K562 (cell line): Measurements from ENCODE around the gene NDUFV3. TPM values are rescaled to one million over a fixed set of nuclear protein-coding genes. Genes with fewer than 3 reads are reported as not detected.
"Not testable (repeated sequence)": the region's sequence is repeated elsewhere in the genome, so short reads cannot be mapped to it uniquely, and the experiment has no call there.

ENCODE experiments used
- ATAC-seq: fragments of 200-7000 bp; cut with Tn5 transposase; 3 replicates; pipeline ENCODE4 v1.9.1; 2020; ENCODE audit warnings: moderate library complexity
- BruUV-seq: library from RNA; stranded (reverse); fragments of 400-500 nt; replicated peaks from 2 replicates; lab custom pipeline; 2021; lab: Mats Ljungman, UMichigan
- CTCF ChIA-PET: fragments of 300-600 bp; formaldehyde crosslinking; extraction: SDS; loops from one replicate; lab custom pipeline; 2021; ENCODE audit warnings: low intra/inter-chr PET ratio; lab: Yijun Ruan, JAX
- POLR2A ChIA-PET: fragments of 300-600, 350-650 bp; sonication (Branson Sonifier 250); formaldehyde crosslinking; extraction: SDS; loops from one replicate; lab custom pipeline; 2021; ENCODE audit warnings: antibody characterized with exemption, inconsistent platforms; lab: Yijun Ruan, JAX
- DNase-seq, 4 experiments: peaks; one replicate each; pipeline versions ENCODE4 v3.0.0 to v3.0.0-alpha.2; 2011 to 2018; ENCODE audit warnings: low spot score in 3 of 4, mixed read lengths in 3 of 4; ENCODE audit errors: extremely low read depth in 1 of 4
- FAIRE-seq: peaks from 2 replicates; lab custom pipeline; 2011; peaks lifted over from hg19 to GRCh38; lab: Jason Lieb, UNC
- H2AFZ ChIP-seq: 2 replicates; pipeline ENCODE4 v1.6.0; 2011; ENCODE audit warnings: low read depth, low read length, control low read depth, inconsistent platforms
- H3K27ac ChIP-seq: fragments of 200-600 bp; 3 replicates; pipeline ENCODE4 v1.8.0; 2011; ENCODE audit warnings: low read depth, mild to moderate bottlenecking, control low read depth, inconsistent platforms, low read length, moderate library complexity, mixed read lengths; ENCODE audit errors: extremely low read depth
- H3K27me3 ChIP-seq, 2 experiments: fragments of 300-600 bp in 1 of 2; 2 replicates in 1 of 2; 3 replicates in 1 of 2; pipeline versions ENCODE4 v1.6.0 to v1.8.0; 2011; ENCODE audit warnings: inconsistent platforms in 2 of 2, low read length in 2 of 2, mild to moderate bottlenecking in 1 of 2, mixed read lengths in 1 of 2, moderate library complexity in 1 of 2; ENCODE audit not compliant: control insufficient read depth in 2 of 2, insufficient read depth in 2 of 2
- H3K36me3 ChIP-seq: fragments of 300-600 bp; 3 replicates; pipeline ENCODE4 v1.8.0; 2011; ENCODE audit warnings: mild to moderate bottlenecking, low read length, inconsistent platforms; ENCODE audit not compliant: control insufficient read depth, insufficient read depth
- H3K4me1 ChIP-seq, 2 experiments: fragments of 200-600 bp in 1 of 2; replicated peaks in 1 of 2; 2 replicates in 1 of 2; 3 replicates in 1 of 2; pipeline versions ENCODE4 v1.5.1 to v1.8.0; 2011; ENCODE audit warnings: inconsistent platforms in 2 of 2, low read length in 2 of 2, mild to moderate bottlenecking in 1 of 2, mixed read lengths in 1 of 2, moderate library complexity in 1 of 2; ENCODE audit not compliant: control insufficient read depth in 2 of 2, insufficient read depth in 2 of 2
- H3K4me2 ChIP-seq: 2 replicates; pipeline ENCODE4 v1.6.1; 2011; ENCODE audit warnings: low read length, control low read depth, inconsistent platforms, mixed read lengths; ENCODE audit not compliant: insufficient read depth
- H3K4me3 ChIP-seq: fragments of 200-600 bp; sonication (generic), shearing (Covaris generic); 2 replicates; pipeline ENCODE4 v1.5.1; 2016; ENCODE audit warnings: control low read depth, inconsistent platforms
- H3K79me2 ChIP-seq: fragments of 200-600 bp; 3 replicates; pipeline ENCODE4 v1.8.0; 2011; ENCODE audit warnings: low read length, inconsistent platforms; ENCODE audit not compliant: control insufficient read depth, insufficient read depth
- H3K9ac ChIP-seq, 2 experiments: 2 replicates each; pipeline versions ENCODE4 v1.6.0 to v1.6.1; 2011; ENCODE audit warnings: low read depth in 2 of 2, low read length in 2 of 2, control low read depth in 1 of 2, inconsistent platforms in 1 of 2, mild to moderate bottlenecking in 1 of 2, mixed read lengths in 1 of 2; ENCODE audit not compliant: insufficient read depth in 1 of 2
- H3K9me1 ChIP-seq: one replicate; pipeline ENCODE4 v1.6.0; 2011; ENCODE audit warnings: inconsistent platforms, mild to moderate bottlenecking, low read length, moderate library complexity; ENCODE audit not compliant: control insufficient read depth, insufficient read depth
- H3K9me3 ChIP-seq: replicated peaks from 2 replicates; pipeline ENCODE4 v1.5.1; 2011; ENCODE audit warnings: low read depth, low read length, inconsistent platforms; ENCODE audit not compliant: control insufficient read depth, insufficient read depth
- H4K20me1 ChIP-seq: replicated peaks from 2 replicates; pipeline ENCODE4 v1.6.1; 2011; ENCODE audit warnings: low read length, inconsistent platforms, mixed read lengths; ENCODE audit not compliant: control insufficient read depth, insufficient read depth
- CEBPB ChIP-seq: fragments of 450-650 bp; IDR thresholded peaks from 2 replicates; pipeline ENCODE4 v1.6.1; 2016; ENCODE audit warnings: missing genetic modification characterization, missing compliant biosample characterization
- MED1 ChIP-seq: sonication (generic); formaldehyde crosslinking; IDR thresholded peaks from 2 replicates; pipeline ENCODE4 v1.8.1; 2023; ENCODE audit warnings: missing genetic modification reagents, borderline replicate concordance
- WGBS: fragments of 100-300 bp; shearing (Covaris generic); methylation state at CpG from one replicate; pipeline ENCODE4 v1.1.6; 2016; ENCODE audit warnings: low coverage, mixed read lengths; ENCODE audit not compliant: insufficient coverage; ENCODE audit errors: missing lambda C conversion rate; 5-methylcytosine and 5-hydroxymethylcytosine counted together
- in situ Hi-C: fragments of 300-500 bp; cut with MboI; formaldehyde crosslinking; loops from 4 replicates; pipeline ENCODE4 v1.15.0; 2018; ENCODE audit warnings: inconsistent platforms, mixed read lengths
- intact Hi-C: fragments of 100-400 bp; cut with micrococcal nuclease; formaldehyde crosslinking; loops from 2 replicates; pipeline ENCODE4 v1.14.2; 2022
- polyA plus RNA-seq, 8 experiments: library from polyadenylated mRNA; depleted of rRNA in 4 of 8; stranded (reverse) in 5 of 8; unstranded in 3 of 8; fragments of >200 nt; fragmentation: Nextera tagmentation in 2 of 8; fragmentation: Illumina TruSeq in 1 of 8; extraction: Ambion mirVana in 2 of 8; extraction: Trizol in 1 of 8; gene quantifications; 2 replicates each; pipeline versions ENCODE4 v1.2.1 to v1.2.3, GENCODE V29; 2011 to 2014; ENCODE audit warnings: inconsistent platforms in 1 of 8, missing spikeins in 1 of 8
- total RNA-seq, 7 experiments: library from RNA; depleted of rRNA in 6 of 7; stranded (reverse); fragments of >200 nt in 6 of 7; fragmentation: Illumina TruSeq in 2 of 7; extraction: Trizol in 2 of 7; gene quantifications; 2 replicates each; pipeline versions ENCODE4 v1.2.1 to v1.2.3, GENCODE V29; 2011 to 2021; ENCODE audit warnings: low replicate concordance in 1 of 7

The NDUFV3 gene
- total and polyA plus RNA-seq, 9 of the 15 experiments (the other 6 are each of a cell fraction or from before 2014, with no cell fraction given) = 19.1 to 87.8 (median 74.3) TPM

DNA sequence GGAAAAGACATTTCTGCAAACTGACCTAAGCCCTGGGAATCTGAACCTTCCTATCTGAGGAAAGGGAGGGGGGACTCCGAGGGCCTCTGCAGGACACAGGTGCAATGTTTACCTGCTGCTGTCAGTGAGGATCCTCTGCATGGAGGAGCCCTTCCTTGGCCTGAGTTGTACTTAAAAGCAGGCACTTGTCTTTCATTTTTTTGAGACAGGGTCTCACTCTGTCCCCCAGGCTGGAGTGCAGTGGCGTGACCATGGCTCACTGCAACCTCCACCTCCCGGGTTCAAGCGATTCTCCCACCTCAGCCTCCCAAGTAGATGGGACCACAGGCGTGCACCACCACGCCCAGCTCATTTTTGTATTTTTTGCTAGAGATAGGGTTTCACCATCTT lies 45.5 kb downstream of the NDUFV3 start:
- H2AFZ ChIP-seq, H3K36me3 ChIP-seq, intact Hi-C loops, H3K27ac ChIP-seq, BruUV-seq, H3K9me1 ChIP-seq, H3K9ac ChIP-seq, ATAC-seq, H3K4me3 ChIP-seq, H3K4me2 ChIP-seq, H3K9me3 ChIP-seq, POLR2A ChIA-PET, CTCF ChIA-PET, DNase-seq, H3K27me3 ChIP-seq, in situ Hi-C loops, H3K79me2 ChIP-seq, FAIRE-seq, H4K20me1 ChIP-seq: not testable (repeated sequence)
- H3K4me1 ChIP-seq = peaks cover 6 to 12% of the 10 kb centered on the region in 2 experiments; a peak in 3 of 5 replicates
- 47% methylated on average over 6 of the region's 6 CpGs for WGBS

DNA sequence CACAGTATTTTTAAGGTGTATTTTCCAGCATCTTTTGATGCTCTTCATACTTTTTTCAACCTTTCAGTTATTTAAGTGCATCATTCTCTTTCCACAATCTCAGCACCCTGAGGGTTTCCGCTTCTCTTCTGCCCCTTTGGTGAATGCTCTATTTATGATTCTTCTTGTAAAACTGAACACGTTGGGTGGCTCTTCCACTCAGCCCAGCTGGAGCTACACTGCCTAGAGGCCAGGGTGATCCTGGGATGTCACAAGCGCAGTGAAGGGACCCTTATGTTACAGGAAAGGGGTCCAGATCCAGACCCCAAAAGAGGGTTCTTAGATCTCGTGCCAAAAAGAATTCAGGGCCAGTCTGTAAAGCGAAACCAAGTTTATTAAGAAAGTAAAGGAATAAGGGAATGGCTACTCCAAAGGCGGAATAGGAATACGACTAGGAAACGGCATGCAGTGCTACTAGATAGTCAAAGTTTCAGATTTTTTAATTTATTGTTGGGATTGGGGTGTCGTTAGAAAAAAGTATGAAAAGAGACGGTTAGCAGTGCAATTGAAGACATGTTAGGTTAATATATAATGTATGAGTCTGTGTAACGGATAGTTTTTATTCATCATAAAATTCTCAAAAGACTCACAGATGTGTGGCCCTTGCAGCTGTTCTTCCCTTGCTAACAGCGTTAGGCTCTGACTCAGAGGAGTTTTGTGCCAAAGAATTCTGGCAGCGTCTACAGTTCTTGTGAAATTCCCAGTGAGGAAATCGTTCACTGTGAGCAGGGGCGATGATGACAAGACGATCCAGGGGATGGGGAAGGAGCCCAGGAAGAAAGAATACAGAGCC lies 46.7 kb downstream of the NDUFV3 start:
- WGBS = 44% methylated on average over 16 of the region's 16 CpGs
- TF ChIP-seq CEBPB (tag) = 0 out of 2 replicates have a peak, but pooled peaks have one; percentile 18
- TF ChIP-seq MED1 (CRISPR knock-in tag) = no peak
- H3K9me1 ChIP-seq = no peaks in the 10 kb centered on the region
- H3K79me2 ChIP-seq = no peaks in the 10 kb centered on the region
- H3K9me3 ChIP-seq = no peaks in the 10 kb centered on the region
- intact Hi-C loops = no loop called here
- BruUV-seq = no TSS peak
- H4K20me1 ChIP-seq = no peaks in the 10 kb centered on the region
- H3K27me3 ChIP-seq = peaks cover 0 to 7% of the 10 kb centered on the region in 2 experiments; a peak in 3 of 5 replicates
- ChIA-PET CTCF (no interaction called here), POLR2A (interaction anchor here (0.6 to 1.5 kb wide), 3 partner anchors 26 to 274 kb away, joined by 3 to 4 read pairs (median 3); no protein-coding TSS in a partner anchor)
- DNase-seq (no peak), FAIRE-seq (no peak), ATAC-seq (no peak)
- no peak overlapping the region for H2AFZ ChIP-seq
- H3K4me2 ChIP-seq = no peak overlapping the region
- no peak overlapping the region for H3K4me3 ChIP-seq
- in situ Hi-C loops = no loop called here
- peaks cover 6 to 12% of the 10 kb centered on the region in 2 experiments; a peak in 3 of 5 replicates for H3K4me1 ChIP-seq
- no peaks in the 10 kb centered on the region for H3K36me3 ChIP-seq
- no peak overlapping the region for H3K9ac ChIP-seq
- H3K27ac ChIP-seq = no peak overlapping the region
